GM18907 (cell line): ENCODE measurements around the gene FCN2.

Source experiments
- ATAC-seq: cut with Tn5 transposase; IDR thresholded peaks from one replicate; pipeline ENCODE4 v1.9.1; 2021; ENCODE audit warnings: mild to moderate bottlenecking, moderate library complexity; ENCODE audit not compliant: unreplicated experiment

Gene FCN2

GRCh38 chr9:134902936-134903335 is 22.3 kb downstream of the FCN2 start:
- no peak for ATAC-seq

DNA sequence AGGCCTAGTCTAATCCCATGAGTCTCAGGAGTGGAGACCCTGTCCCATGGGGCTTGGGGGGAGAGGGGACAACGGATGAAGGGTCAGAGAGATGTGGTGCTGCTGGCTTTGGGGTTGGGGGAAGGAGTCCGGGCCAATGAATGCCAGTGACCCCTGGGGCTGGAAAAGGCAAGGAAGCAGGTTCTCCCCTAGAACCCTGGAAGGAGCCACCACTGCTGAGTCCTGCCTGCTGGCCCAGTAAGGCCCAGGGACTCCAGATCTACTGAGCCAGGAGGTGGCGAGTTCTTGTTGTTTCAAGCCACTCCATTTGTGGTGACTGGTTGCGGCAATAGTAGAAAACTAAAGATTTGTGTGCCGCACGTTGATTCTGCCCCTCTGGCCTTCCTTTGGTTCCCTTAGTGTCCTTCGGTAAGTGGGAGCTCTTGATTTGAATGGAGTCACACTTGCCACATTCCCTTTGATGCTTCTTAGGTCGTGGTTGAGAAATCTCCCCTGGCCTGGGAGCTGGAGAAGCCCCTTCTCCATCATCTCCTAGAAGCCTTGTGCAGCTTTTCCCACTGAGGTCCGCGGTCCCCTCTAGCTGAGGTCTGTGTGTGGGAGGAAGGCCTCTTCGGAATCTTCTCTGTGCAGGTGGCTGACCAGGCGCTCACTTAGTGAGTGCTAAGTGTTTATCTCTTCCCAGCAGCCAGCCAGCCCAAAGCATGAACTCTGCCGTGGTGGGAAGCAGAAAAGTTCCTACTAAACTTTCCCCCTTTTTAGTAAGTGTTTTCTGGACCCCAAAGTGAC is 28.1 kb downstream of the FCN2 start:
- no peak for ATAC-seq

GRCh38 chr9:134909511-134910481 is 29.2 kb downstream of the FCN2 start:
- no peak for ATAC-seq

DNA sequence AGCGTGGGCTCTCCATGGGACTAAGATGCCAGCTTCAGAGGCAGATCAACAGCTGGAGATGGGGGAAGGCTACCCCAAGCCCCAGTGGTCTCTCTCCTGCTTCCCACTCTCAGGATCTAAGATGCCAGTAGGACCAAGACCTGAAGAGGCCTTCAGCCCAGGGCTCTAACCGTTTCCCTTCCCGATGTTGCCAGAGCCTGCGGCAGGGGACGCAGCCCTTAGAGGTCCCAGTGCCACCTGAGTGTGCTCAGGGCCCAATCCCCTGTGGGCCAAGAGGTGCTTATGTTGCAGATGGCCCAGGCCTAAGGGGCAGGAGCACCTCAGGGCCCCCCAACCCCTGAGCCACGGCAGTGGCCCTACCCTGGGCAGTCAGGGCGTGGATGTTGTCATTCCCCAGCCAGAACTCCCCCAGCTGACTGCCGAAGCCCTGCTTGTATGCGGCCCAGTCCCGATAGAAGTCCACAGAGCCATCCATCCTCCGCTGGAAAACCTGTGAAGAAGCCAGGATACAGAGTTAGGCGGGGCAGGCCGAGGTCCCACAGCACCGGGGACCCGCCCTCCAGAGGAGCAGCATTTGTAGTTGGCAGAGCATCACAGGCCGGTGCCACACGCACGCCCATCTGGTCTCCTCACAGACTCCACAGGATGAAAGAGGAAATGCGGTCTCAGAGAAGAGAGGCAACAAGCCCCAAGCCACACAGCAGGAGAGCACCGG is 31.7 kb downstream of the FCN2 start:
- no peak for ATAC-seq

GRCh38 chr9:134913041-134913712 is 32.6 kb downstream of the FCN2 start:
- ATAC-seq, result no peak

- ATAC-seq, result no peak
Observed at GRCh38 chr9:134913713-134914500, 33.3 kb downstream of the FCN2 start.

DNA sequence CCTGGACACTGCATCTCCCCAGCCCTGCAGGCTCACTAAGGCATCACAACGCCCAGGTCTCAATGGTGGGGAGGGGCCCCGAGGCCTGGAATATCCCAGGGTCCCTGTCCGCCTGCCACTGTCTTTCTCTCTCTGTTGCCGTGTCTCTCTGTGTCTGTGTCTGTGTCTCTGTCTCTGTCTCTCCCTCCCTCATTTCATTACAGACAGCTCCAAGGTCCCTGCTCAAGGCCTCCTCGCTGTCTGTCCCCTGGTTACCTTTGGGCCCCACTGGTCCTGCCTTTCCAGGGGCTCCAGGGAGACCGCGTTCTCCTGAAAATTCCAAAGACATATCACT is 33.9 kb downstream of the FCN2 start:
- ATAC-seq, result no peak

- ATAC-seq, result no peak
Observed at GRCh38 chr9:134915046-134915985, 34.7 kb downstream of the FCN2 start.

DNA sequence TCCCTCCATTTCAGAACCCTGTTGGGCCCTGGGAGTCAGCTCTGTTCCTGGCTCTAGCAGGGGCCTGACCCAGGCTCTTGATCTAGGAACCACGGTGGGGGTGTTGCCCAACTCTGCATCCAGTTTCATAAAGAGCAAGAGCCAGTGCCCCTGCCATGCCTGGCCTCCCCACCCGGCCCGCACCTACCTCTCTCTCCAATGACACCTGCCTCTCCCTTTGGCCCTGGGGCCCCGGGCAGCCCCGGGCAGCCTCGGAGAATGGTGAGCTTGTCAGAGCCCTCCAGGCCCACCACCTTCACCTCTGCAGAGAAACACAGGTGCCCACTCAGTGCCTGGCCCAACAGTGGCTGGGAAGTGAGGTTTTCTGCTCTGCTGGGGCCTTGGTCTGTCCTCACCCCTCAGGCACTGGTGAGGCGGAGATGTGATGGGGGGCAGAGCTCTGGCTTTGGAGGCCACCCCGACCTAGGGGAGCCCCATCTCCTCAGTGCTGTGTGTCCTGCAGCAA is 35.6 kb downstream of the FCN2 start:
- ATAC-seq, result no peak

DNA sequence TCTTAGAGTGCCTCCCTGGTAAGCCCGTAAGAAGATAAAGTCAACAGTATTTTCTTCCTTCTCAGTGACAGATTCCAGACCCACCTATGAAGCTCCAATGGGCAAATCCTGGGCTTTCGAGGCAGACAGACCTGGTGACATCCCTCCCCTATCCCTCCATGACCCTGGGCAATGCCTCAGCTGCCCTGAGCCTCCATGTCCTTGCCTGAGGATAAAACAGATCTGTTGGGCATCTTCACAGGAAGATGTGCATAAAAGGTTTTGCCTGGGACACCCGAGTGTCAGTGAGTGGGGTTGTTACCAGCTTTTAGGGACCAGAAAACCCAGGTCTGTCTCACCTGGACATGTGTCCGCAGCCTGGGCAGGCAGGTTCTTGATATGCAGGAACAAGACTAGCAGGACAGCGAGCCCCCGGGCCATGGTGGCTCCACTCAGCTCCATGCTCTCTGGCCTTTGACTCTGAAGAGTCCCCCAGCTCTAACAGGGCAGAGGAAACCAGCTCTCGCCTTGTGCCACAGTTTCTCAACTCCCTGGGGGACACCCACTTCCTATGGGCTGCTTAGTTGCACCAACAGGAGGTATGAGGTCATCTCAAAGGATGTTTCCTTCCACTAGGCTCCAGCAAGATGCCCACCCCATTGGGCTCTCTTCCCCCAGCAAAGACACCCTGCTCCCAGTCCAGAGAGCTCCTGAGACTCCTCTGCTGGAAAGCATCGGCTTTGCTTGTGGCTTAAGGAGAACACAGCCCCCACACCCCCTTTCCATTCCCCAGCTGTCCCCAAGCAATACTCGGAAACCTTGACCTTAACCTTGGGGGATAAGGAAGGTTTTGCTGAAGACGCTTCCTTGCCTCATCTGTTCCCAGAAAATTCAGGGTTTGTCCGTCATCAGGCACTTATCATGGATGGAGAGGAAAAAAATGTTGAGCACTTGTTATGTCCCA is 37.1 kb downstream of the FCN2 start, which contains the start of gene FCN1:
Gene FCN1, minus strand, starts transcription at position 482 of the 943 bp plus-strand sequence. Its CDS starts 41 bp downstream, at position 441.
- no peak for ATAC-seq

- no peak for ATAC-seq
Observed at GRCh38 chr9:134918646-134919045, 38.0 kb downstream of the FCN2 start.

DNA sequence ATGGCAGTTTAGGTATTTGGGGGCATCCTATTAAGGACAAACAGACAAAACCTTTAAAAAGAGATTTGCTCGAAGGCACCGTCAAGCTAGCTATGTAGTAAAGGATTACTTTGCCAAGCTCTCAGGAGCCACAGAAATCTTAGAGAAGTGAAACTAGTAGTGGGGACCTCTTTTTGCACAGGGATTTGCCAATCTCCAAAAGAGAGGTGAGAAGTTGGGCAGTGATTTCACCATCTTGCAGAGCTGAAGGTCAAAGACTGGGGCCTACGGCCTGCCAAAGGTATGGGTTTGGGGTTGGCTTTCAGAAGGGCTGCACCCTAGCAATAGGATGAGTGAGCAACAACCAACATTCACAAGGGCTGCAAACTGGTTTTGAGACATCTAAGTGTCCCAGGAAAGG is 38.7 kb downstream of the FCN2 start:
- ATAC-seq, result no peak

DNA sequence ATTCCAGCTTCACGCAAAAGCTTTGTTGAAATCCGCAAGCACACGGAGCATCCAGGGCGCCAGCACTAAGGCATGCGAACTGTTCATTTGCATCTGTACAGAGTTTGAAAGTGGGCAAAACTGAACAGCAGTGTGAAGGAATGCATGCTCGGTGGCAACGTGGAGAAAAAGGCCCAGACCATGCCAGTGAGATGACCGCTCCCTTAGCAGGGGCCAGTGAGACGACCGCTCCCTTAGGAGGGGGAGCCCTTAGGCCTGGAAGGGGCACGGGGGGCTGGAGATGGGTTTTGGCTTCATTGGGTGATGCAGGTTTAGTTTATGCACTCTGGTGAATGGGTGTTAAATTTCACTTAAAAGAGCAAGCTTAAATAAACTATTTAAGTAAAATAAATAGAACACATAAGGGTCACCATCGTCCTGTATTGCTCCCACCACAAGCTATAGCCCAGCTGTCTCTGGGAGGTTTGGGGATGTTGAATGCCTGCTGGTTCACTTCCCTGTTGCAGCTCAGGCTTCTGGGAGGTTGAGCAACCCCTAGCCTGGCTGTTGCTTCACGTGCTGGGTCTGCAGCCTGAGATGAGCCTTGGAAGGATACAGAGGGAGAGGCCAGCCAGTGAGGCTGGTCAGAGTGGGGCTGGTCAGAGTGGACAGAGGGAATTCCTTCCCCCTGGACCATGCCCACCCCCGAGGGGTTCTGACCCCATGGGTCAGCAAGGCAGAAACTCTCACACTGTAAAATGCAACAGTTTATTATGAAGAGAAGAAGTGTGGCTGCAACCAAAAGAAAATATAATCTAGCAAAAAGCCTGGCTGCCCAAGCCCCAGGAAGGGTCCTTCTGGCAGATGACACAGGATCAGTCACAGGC is 41.7 kb downstream of the FCN2 start:
- no peak for ATAC-seq

- ATAC-seq, result no peak
Observed at GRCh38 chr9:134922932-134923240, 42.3 kb downstream of the FCN2 start.

DNA sequence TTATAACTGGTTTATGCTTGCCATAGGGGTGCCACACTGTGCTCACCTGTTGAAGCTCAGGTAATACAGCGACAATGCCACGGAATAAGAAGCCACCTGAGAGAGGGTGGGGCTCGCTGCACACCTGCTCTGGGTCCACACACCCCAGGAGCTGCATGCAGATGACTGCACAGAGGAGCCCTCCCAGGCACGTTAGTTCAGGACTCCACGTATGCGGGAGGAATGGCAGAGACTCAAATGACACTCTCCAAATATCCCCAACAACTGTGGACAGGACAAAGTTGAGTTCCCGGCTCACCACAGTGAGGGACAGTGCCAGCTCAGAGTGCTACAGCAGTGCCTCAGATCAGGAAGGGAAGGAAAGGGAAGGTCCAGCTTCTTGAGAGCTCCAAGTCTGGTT is 42.9 kb downstream of the FCN2 start:
- no peak for ATAC-seq

DNA sequence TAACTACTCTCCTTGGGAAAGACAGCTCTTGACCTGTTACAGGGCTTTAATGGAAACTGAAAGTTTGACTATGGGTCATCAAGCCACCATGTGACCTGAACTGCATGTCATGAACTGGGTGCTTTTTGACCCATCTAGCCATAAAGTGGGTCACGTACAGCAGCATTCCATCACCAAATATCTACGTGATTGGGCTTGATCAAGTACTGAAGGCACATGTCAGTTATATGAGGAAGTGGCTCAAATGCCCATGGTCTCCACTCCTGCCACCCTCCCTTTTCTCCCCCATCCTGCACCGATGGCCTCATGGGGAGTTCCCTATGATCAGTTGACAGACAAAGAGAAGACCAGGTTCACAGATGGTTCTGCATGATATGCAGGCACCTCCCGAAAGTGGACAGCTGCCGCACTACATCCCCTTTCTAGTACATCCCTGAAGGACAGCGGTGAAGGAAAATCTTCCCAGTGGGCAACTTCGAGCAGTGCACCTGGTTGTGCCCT is 44.5 kb downstream of the FCN2 start:
- no peak for ATAC-seq
